ENCODE results near the gene EAF1. TPM values are rescaled to one million over a fixed set of nuclear protein-coding genes. Genes with fewer than 3 reads are reported as not detected.
"Not testable (repeated sequence)": the region's sequence is repeated elsewhere in the genome, so short reads cannot be mapped to it uniquely, and the experiment has no call there.

Gene EAF1
- total RNA-seq, 1 donor from 2014 or later = 5.2 TPM

GRCh38 chr3:15403965-15404364, 23.4 kb upstream of the EAF1 start:
- no peak for TF ChIP-seq CTCF (IDR thresholded peaks at IDR 0.05)
- intact Hi-C loops (cut with DNase I) = no loop called here
- DNase-seq (ENCODE audit: low spot score in 2 of 2) = no peak
- H3K36me3 ChIP-seq = no peaks in the 10 kb centered on the region
- H3K9me3 ChIP-seq = no peaks in the 10 kb centered on the region
- no peaks in the 10 kb centered on the region for H3K27me3 ChIP-seq
- H3K27ac ChIP-seq = no peak overlapping the region
- H3K4me1 ChIP-seq = no peaks in the 10 kb centered on the region
- no peak overlapping the region for H3K4me3 ChIP-seq

- TF ChIP-seq CTCF (IDR thresholded peaks at IDR 0.05) = no peak
- H3K27ac ChIP-seq = no peak overlapping the region
- no peak overlapping the region for H3K4me3 ChIP-seq
- H3K9me3 ChIP-seq = no peaks in the 10 kb centered on the region
- no peaks in the 10 kb centered on the region for H3K36me3 ChIP-seq
- intact Hi-C loops (cut with DNase I) = loop anchor here (1.0 kb wide), 1 partner anchor 202 kb away; no protein-coding TSS in a partner anchor
- no peak for DNase-seq (ENCODE audit: low spot score in 2 of 2)
- H3K4me1 ChIP-seq = no peaks in the 10 kb centered on the region
- H3K27me3 ChIP-seq = no peaks in the 10 kb centered on the region
Measured at GRCh38 chr3:15404767-15405166, 22.6 kb upstream of the EAF1 start.

- peak; percentile 28 to 55 (median 30) for TF ChIP-seq CTCF (IDR thresholded peaks at IDR 0.05)
Measured at GRCh38 chr3:15405448-15406050, 21.8 kb upstream of the EAF1 start.

GRCh38 chr3:15409239-15409638, 18.2 kb upstream of the EAF1 start:
- Histone ChIP-seq H3K36me3 (peaks cover 25 to 40% of the 10 kb centered on the region in 2 donors), H3K27me3 (no peaks in the 10 kb centered on the region), H3K9me3 (no peaks in the 10 kb centered on the region), H3K27ac (no peak overlapping the region), H3K4me3 (no peak overlapping the region), H3K4me1 (no peaks in the 10 kb centered on the region)
- TF ChIP-seq CTCF (IDR thresholded peaks at IDR 0.05) = no peak
- DNase-seq (ENCODE audit: low spot score in 2 of 2) = no peak
- intact Hi-C loops (cut with DNase I) = no loop called here

More at GRCh38 chr3:15405448-15406050, 21.8 kb upstream of the EAF1 start:
- no peak for DNase-seq (ENCODE audit: low spot score in 2 of 2)
- Histone ChIP-seq H3K4me1 (no peaks in the 10 kb centered on the region), H3K9me3 (no peaks in the 10 kb centered on the region), H3K27me3 (no peaks in the 10 kb centered on the region), H3K27ac (no peak overlapping the region), H3K36me3 (peaks cover 2 to 4% of the 10 kb centered on the region in 2 donors), H3K4me3 (no peak overlapping the region)
- intact Hi-C loops (cut with DNase I) = loop anchor here (1.0 kb wide), 1 partner anchor 203 kb away; no protein-coding TSS in a partner anchor

GRCh38 chr3:15409774-15410173, 17.6 kb upstream of the EAF1 start:
- no peak for TF ChIP-seq CTCF (IDR thresholded peaks at IDR 0.05)
- intact Hi-C loops (cut with DNase I) = no loop called here
- Histone ChIP-seq H3K27ac (no peak overlapping the region), H3K27me3 (no peaks in the 10 kb centered on the region), H3K4me3 (no peak overlapping the region), H3K4me1 (no peaks in the 10 kb centered on the region), H3K36me3 (peaks cover 30 to 45% of the 10 kb centered on the region in 2 donors), H3K9me3 (no peaks in the 10 kb centered on the region)
- no peak for DNase-seq (ENCODE audit: low spot score in 2 of 2)

- intact Hi-C loops (cut with DNase I); H3K4me1 ChIP-seq; H3K27ac ChIP-seq; H3K27me3 ChIP-seq; H3K9me3 ChIP-seq; H3K4me3 ChIP-seq; DNase-seq (ENCODE audit: low spot score in 2 of 2): not testable (repeated sequence)
- H3K36me3 ChIP-seq = peaks cover 37 to 56% of the 10 kb centered on the region in 2 donors
Measured at GRCh38 chr3:15410966-15411365, 16.4 kb upstream of the EAF1 start.
